Hepatocyte (in vitro differentiated cells): ENCODE results near the gene CHST11. TPM values are rescaled to one million over a fixed set of nuclear protein-coding genes. Genes with fewer than 3 reads are reported as not detected.

Experiments used
- DNase-seq: peaks from one replicate; pipeline ENCODE4 v3.0.0-alpha.2; 2016; ENCODE audit warnings: low spot score
- H2AFZ ChIP-seq: fragments of 200-600 bp; sonication (generic); 2 replicates; pipeline ENCODE4 v1.6.0; 2016; ENCODE audit warnings: antibody characterized with exemption, mild to moderate bottlenecking
- H3K27ac ChIP-seq: fragments of 200-600 bp; sonication (generic); 2 replicates; pipeline ENCODE4 v1.5.1; 2016; ENCODE audit warnings: mild to moderate bottlenecking
- H3K27me3 ChIP-seq: fragments of 200-600 bp; sonication (generic); 2 replicates; pipeline ENCODE4 v1.6.1; 2016
- H3K36me3 ChIP-seq: fragments of 200-600 bp; sonication (generic); replicated peaks from 2 replicates; pipeline ENCODE4 v1.5.1; 2016; ENCODE audit warnings: low read depth; ENCODE audit not compliant: insufficient read depth
- H3K4me1 ChIP-seq: fragments of 200-600 bp; sonication (generic); 2 replicates; pipeline ENCODE4 v1.5.1; 2016; ENCODE audit warnings: mild to moderate bottlenecking, moderate library complexity; ENCODE audit not compliant: insufficient read depth
- H3K4me2 ChIP-seq: fragments of 200-600 bp; sonication (generic); 2 replicates; pipeline ENCODE4 v1.6.0; 2016
- H3K4me3 ChIP-seq: fragments of 200-600 bp; sonication (generic); 2 replicates; pipeline ENCODE4 v1.5.1; 2016; ENCODE audit warnings: mild to moderate bottlenecking
- H3K79me2 ChIP-seq: fragments of 200-600 bp; sonication (generic); 2 replicates; pipeline ENCODE4 v1.6.0; 2017; ENCODE audit warnings: mild to moderate bottlenecking
- H3K9me2 ChIP-seq: fragments of 200-600 bp; sonication (generic); replicated peaks from 2 replicates; pipeline ENCODE4 v1.6.0; 2017; ENCODE audit warnings: mild to moderate bottlenecking; ENCODE audit not compliant: insufficient read depth
- H3K9me3 ChIP-seq: fragments of 200-600 bp; sonication (generic); 2 replicates; pipeline ENCODE4 v1.5.1; 2016; ENCODE audit warnings: low read depth, mild to moderate bottlenecking
- H4K20me1 ChIP-seq: fragments of 200-600 bp; sonication (generic); 2 replicates; pipeline ENCODE4 v1.6.0; 2016; ENCODE audit warnings: mild to moderate bottlenecking; ENCODE audit not compliant: insufficient read depth, poor library complexity, severe bottlenecking
- CTCF ChIP-seq: fragments of 200-600 bp; sonication (generic); IDR thresholded peaks from 2 replicates; pipeline ENCODE4 v1.5.1; 2016; ENCODE audit warnings: antibody characterized with exemption, mild to moderate bottlenecking; ENCODE audit not compliant: poor library complexity
- EZH2 ChIP-seq: fragments of 200-600 bp; sonication (generic); IDR thresholded peaks from 2 replicates; pipeline ENCODE4 v1.6.1; 2016; ENCODE audit warnings: antibody characterized with exemption, mild to moderate bottlenecking, borderline replicate concordance
- EZH2phosphoT487 ChIP-seq: fragments of 200-600 bp; sonication (generic); IDR thresholded peaks from one replicate; pipeline ENCODE4 v1.6.1; 2018; ENCODE audit warnings: antibody characterized with exemption, mild to moderate bottlenecking, low read depth, moderate library complexity; ENCODE audit not compliant: unreplicated experiment, severe bottlenecking
- WGBS: methylation state at CpG from one replicate; pipeline ENCODE4 v1.1.6; 2016; ENCODE audit warnings: low lambda C conversion rate; ENCODE audit errors: missing lambda C conversion rate; 5-methylcytosine and 5-hydroxymethylcytosine counted together
- polyA plus RNA-seq: library from polyadenylated mRNA; unstranded; fragments of >200 nt; fragmentation: Nextera tagmentation; extraction: Ambion mirVana; gene quantifications from 2 replicates; pipeline ENCODE4 v1.2.1, GENCODE V29; 2016
- total RNA-seq: library from RNA; depleted of rRNA; stranded (reverse); fragments of >200 nt; gene quantifications from 2 replicates; pipeline ENCODE4 v1.2.3, GENCODE V29; 2014

CHST11 gene
- total and polyA plus RNA-seq, 2 experiments from 2014 or later: 5.2 to 8.9 TPM

- no peaks in the 10 kb centered on the region for H3K9me3 ChIP-seq
- no peak overlapping the region for H2AFZ ChIP-seq
- TF ChIP-seq EZH2phosphoT487: no peak
- 62% methylated on average over 6 of the region's 6 CpGs for WGBS
- no peak overlapping the region for H3K27ac ChIP-seq
- no peaks in the 10 kb centered on the region for H3K4me1 ChIP-seq
- no peak overlapping the region for H3K4me2 ChIP-seq
- H3K27me3 ChIP-seq: no peaks in the 10 kb centered on the region
- H3K36me3 ChIP-seq: no peaks in the 10 kb centered on the region
- no peak overlapping the region for H3K4me3 ChIP-seq
- H4K20me1 ChIP-seq: no peaks in the 10 kb centered on the region
- no peak for DNase-seq
- no peaks in the 10 kb centered on the region for H3K9me2 ChIP-seq
- H3K79me2 ChIP-seq: no peaks in the 10 kb centered on the region
These were observed 205.5 kb downstream of the CHST11 start for GRCh38 chr12:104662203-104662602.

- H2AFZ ChIP-seq: no peak overlapping the region
- no peak for DNase-seq
- no peak overlapping the region for H3K27ac ChIP-seq
- peaks cover 6% of the 10 kb centered on the region for H3K4me1 ChIP-seq
- WGBS: 89% methylated on average over 9 of the region's 9 CpGs
- no peaks in the 10 kb centered on the region for H3K27me3 ChIP-seq
- H3K9me3 ChIP-seq: no peaks in the 10 kb centered on the region
- no peaks in the 10 kb centered on the region for H3K36me3 ChIP-seq
- no peak overlapping the region for H3K4me3 ChIP-seq
- no peaks in the 10 kb centered on the region for H4K20me1 ChIP-seq
- no peak for TF ChIP-seq EZH2
- no peak for TF ChIP-seq CTCF
- no peak for TF ChIP-seq EZH2phosphoT487
- H3K79me2 ChIP-seq: no peaks in the 10 kb centered on the region
- H3K4me2 ChIP-seq: no peak overlapping the region
- H3K9me2 ChIP-seq: no peaks in the 10 kb centered on the region
These were observed 206.2 kb downstream of the CHST11 start for GRCh38 chr12:104662908-104663307.

- H3K4me3 ChIP-seq: no peak overlapping the region
- H4K20me1 ChIP-seq: no peaks in the 10 kb centered on the region
- TF ChIP-seq EZH2phosphoT487: no peak
- peaks cover 17% of the 10 kb centered on the region for H3K4me1 ChIP-seq
- H3K79me2 ChIP-seq: no peaks in the 10 kb centered on the region
- H3K36me3 ChIP-seq: no peaks in the 10 kb centered on the region
- H3K27me3 ChIP-seq: no peaks in the 10 kb centered on the region
- no peak overlapping the region for H3K27ac ChIP-seq
- no peak overlapping the region for H3K4me2 ChIP-seq
- H3K9me2 ChIP-seq: no peaks in the 10 kb centered on the region
- WGBS: 70% methylated on average over 3 of the region's 3 CpGs
- H2AFZ ChIP-seq: no peak overlapping the region
- no peak for DNase-seq
- H3K9me3 ChIP-seq: no peaks in the 10 kb centered on the region
These were observed 207.6 kb downstream of the CHST11 start for GRCh38 chr12:104664351-104664750.

- Histone ChIP-seq H3K36me3 (no peaks in the 10 kb centered on the region), H2AFZ (no peak overlapping the region), H3K79me2 (no peaks in the 10 kb centered on the region), H3K4me3 (no peak overlapping the region), H3K4me1 (peaks cover 26% of the 10 kb centered on the region), H3K27me3 (no peaks in the 10 kb centered on the region), H3K27ac (no peak overlapping the region), H4K20me1 (no peaks in the 10 kb centered on the region), H3K9me3 (no peaks in the 10 kb centered on the region), H3K9me2 (no peaks in the 10 kb centered on the region), H3K4me2 (no peak overlapping the region)
- WGBS: 90% methylated on average over 4 of the region's 4 CpGs
- TF ChIP-seq EZH2 (no peak), EZH2phosphoT487 (no peak), CTCF (no peak)
- no peak for DNase-seq
These were observed 208.5 kb downstream of the CHST11 start for GRCh38 chr12:104665296-104665695.
